ENCODE measurements around the gene GSTK1.

GRCh38 chr7:143263266-143264195, at the start of gene GSTK1:
- TF ChIP-seq CTCF (IDR thresholded peaks at IDR 0.05; ENCODE audit: low read depth, low read length, poor library complexity, severe bottlenecking) (peak; percentile 20), EZH2phosphoT487 (IDR thresholded peaks at IDR 0.05; ENCODE audit: borderline replicate concordance, low read length) (no peak)
